IMR-90 (cell line): ENCODE measurements around the gene CCDC136.

ENCODE experiments used
- MXI1 ChIP-seq: IDR thresholded peaks from 2 replicates; pipeline ENCODE4 v1.6.1; 2012; ENCODE audit warnings: low read depth, mild to moderate bottlenecking, low read length, moderate library complexity, borderline replicate concordance
- POLR2A ChIP-seq: IDR thresholded peaks from 2 replicates; pipeline ENCODE4 v1.6.1; 2012; ENCODE audit warnings: mild to moderate bottlenecking, low read depth, low read length
- RAD21 ChIP-seq: IDR thresholded peaks from 2 replicates; pipeline ENCODE4 v1.6.1; 2012; ENCODE audit warnings: low read length, improper control_type of control experiment
- TF ChIP-seq, protein P1 (sequence below): conservative IDR thresholded peaks from 2 replicates; pipeline ENCODE4 v1.5.1; 2012; ENCODE audit warnings: mild to moderate bottlenecking, low read depth, low read length, improper control_type of control experiment
- TF ChIP-seq, protein P2 (sequence below): fragments of 150-350 bp; IDR thresholded peaks from 2 replicates; pipeline ENCODE4 v1.6.1; 2016; ENCODE audit warnings: low read depth, mild to moderate bottlenecking, low read length, moderate library complexity, borderline replicate concordance

DNA sequence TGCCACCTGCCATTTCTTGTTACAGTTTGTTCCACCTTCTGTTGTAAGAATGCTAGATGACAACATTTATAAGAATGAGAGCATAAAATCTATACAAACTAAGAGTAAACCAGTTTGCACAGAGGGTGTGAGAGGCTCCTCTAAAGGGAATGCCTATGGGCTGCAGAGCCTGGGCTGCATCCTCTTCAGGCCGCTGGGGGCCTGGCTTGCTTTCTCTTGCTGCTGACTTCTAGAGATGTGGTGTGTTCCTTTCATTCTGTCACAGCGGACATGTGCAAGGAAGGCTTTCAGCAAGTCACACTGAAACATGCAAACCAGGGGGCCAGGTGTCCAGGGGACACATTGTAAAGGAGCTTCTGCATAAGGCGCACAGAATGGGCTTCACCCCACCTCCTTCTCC lies 63.8 kb downstream of the CCDC136 start:
- TF ChIP-seq RAD21 (no peak), POLR2A (no peak), MXI1 (no peak)
- TF ChIP-seq, protein P1, sequence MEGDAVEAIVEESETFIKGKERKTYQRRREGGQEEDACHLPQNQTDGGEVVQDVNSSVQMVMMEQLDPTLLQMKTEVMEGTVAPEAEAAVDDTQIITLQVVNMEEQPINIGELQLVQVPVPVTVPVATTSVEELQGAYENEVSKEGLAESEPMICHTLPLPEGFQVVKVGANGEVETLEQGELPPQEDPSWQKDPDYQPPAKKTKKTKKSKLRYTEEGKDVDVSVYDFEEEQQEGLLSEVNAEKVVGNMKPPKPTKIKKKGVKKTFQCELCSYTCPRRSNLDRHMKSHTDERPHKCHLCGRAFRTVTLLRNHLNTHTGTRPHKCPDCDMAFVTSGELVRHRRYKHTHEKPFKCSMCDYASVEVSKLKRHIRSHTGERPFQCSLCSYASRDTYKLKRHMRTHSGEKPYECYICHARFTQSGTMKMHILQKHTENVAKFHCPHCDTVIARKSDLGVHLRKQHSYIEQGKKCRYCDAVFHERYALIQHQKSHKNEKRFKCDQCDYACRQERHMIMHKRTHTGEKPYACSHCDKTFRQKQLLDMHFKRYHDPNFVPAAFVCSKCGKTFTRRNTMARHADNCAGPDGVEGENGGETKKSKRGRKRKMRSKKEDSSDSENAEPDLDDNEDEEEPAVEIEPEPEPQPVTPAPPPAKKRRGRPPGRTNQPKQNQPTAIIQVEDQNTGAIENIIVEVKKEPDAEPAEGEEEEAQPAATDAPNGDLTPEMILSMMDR, result no peak
- TF ChIP-seq, protein P2, sequence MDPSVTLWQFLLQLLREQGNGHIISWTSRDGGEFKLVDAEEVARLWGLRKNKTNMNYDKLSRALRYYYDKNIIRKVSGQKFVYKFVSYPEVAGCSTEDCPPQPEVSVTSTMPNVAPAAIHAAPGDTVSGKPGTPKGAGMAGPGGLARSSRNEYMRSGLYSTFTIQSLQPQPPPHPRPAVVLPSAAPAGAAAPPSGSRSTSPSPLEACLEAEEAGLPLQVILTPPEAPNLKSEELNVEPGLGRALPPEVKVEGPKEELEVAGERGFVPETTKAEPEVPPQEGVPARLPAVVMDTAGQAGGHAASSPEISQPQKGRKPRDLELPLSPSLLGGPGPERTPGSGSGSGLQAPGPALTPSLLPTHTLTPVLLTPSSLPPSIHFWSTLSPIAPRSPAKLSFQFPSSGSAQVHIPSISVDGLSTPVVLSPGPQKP, result no peak
